ENCODE measurements around the gene CRB3.
"Not testable (repeated sequence)": the region's sequence is repeated elsewhere in the genome, so short reads cannot be mapped to it uniquely, and the experiment has no call there.

The CRB3 gene

GRCh38 chr19:6464070-6464873, at the start of gene CRB3:
CRB3 (plus strand) TSS chr19:6464271; CDS start chr19:6464702, 431 bp downstream.
- DNase-seq (ENCODE audit: low spot score) = no peak

- no peak for DNase-seq (ENCODE audit: low spot score)
Measured at GRCh38 chr19:6414793-6415590, 49.1 kb upstream of the CRB3 start.

DNA sequence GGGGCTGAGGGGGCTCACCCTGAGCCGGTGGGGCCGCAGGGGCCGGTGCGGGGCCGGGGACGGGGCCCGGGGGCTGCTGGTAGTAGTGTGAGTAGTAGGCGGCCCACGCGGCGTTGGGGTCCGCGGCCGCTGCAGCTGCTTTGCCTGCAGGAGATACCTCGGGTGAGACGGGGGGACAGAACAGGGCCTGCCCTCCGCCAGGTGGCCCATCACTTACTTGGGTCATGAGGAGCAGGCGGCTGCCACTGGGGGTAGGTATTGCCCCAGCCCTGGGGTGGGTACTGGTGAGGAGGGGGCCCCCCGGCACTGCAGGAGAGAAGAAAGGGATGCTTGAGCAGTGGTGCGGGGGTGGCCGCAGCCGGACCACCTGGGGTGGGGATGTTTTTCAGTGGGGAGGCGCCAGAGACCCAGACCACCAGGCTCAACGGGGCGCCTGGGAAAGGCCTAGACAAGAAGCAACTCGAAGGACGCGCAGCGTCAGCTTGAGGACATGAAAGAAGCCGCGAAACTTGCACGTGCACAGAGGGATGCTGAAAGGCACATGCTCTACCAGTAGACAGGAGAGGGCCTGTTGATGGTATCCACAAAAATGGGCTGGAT, 48.4 kb upstream of the CRB3 start:
- DNase-seq (ENCODE audit: low spot score) = no peak

DNA sequence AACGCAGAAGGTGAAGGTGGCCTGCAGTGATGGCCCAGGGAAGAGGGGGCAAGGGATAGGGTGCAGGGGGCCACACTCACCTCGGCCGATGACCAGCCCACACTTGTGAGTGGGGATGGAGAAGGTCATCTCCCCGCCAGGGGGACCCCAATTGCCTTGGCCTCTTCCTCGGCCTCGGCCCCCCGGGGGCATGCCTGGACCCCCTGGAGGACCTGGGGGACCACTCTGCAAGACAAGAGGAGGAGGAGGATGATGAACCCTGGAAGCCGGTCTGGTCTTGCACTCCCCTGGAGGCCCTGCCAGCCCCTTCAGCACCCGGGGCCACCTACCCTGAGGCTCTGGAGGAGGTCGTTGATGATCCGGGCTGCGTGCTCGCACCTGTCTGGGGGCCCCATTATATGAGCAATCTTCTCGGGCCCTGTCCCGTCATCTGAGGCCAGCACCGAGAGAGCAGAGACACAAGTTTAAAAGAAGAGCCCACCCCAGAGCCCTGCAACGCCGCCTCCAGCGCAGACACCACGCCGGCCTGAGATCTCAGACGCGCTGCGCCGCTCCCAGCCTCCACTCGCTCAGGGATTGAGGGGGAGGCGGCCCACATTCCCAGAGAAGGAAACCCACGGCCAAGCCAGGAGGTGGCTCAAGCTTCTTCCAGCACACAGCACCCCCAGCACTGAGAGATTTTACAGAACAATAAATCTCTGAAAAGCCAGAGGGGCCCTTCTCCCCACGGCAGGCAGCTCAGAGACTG, 47.2 kb upstream of the CRB3 start:
- no peak for DNase-seq (ENCODE audit: low spot score)

DNA sequence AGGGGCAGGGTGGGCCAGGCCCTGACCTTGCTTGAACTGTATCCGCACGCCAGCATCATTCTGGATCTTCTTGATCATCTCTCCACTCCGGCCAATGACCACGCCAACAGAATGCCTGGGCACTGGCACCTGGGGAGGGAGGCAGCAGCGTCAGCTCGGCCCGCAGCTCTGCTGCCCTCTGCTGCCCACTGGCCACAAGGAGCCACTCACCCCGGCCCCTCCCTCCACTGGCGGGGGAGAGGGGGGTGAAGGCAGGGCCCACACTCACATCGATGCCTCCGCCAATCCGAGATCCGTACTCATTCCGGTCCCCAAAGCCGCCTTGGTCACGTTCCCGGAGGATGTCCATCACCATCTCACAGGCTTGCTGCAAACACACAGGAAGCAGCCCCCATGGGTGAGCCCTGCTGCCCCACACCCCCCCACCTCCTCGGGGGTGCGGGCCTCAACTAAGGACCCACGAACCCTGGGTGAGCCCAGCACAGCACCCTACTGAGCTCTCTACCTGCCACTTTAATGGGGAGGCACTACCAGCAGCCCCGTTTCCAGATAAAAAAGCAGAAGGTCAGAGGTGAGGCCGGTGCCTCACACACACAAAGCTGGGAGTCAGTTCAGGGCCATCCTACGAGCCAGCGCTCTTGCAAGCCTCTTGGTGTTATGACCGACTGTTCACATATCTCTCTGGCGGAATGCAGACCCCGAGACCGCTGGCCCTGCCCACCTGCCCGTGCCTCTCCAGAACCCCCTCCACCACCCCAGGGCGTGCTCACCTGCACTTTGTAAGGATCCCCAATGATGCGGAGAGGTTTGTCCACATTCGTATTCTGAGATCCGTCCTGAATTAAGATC, 46.1 kb upstream of the CRB3 start:
- DNase-seq (ENCODE audit: low spot score) = peak; percentile 40

- DNase-seq (ENCODE audit: low spot score) = no peak
Measured at GRCh38 chr19:6418562-6418932, 45.5 kb upstream of the CRB3 start.

- no peak for DNase-seq (ENCODE audit: low spot score)
Measured at GRCh38 chr19:6421075-6422014, 42.7 kb upstream of the CRB3 start.

- DNase-seq (ENCODE audit: low spot score) = peak; percentile 24
Measured at GRCh38 chr19:6423499-6424194, 40.4 kb upstream of the CRB3 start.

DNA sequence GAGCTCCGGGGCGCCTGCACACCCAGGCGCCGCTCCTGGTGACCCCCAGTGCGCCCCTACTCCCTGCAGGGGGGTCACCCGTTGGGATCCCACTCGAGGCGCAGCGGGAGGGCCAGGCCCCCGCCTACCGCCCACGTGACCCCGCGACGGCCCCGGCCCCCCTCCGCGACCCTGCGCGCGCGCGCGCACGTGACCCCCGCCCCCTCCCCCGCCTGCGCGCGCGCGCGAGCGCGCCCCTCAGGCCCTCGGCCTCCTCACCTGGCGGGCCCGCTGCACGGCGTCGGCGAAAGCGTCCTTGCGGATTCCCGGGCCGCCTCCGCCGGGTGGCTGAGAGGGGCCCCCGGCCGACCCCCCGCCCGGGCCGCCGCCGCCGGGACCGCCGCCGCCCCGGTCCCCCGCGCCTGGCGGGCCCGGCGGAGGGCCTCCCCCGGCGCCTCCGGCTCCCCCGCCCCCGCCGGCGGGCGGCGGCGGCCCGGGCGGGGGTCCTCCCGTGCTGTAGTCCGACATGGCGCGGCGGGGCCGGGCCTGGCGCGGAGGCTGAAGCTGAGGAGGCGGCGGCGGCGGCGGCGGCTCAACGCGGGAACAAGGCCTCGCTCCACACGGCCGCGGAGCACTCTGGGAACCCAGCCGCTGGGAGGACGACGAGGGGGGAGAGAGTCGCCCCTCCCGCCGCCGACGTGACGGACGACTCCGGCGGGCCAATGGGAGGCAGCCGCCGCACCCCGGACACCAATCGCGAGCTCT, 39.7 kb upstream of the CRB3 start, which contains the start of gene KHSRP:
Gene KHSRP (minus strand): TSS at position 617 of the 744 bp plus-strand sequence. CDS start 110 bp downstream, at position 507.
- DNase-seq (ENCODE audit: low spot score) = no peak

DNA sequence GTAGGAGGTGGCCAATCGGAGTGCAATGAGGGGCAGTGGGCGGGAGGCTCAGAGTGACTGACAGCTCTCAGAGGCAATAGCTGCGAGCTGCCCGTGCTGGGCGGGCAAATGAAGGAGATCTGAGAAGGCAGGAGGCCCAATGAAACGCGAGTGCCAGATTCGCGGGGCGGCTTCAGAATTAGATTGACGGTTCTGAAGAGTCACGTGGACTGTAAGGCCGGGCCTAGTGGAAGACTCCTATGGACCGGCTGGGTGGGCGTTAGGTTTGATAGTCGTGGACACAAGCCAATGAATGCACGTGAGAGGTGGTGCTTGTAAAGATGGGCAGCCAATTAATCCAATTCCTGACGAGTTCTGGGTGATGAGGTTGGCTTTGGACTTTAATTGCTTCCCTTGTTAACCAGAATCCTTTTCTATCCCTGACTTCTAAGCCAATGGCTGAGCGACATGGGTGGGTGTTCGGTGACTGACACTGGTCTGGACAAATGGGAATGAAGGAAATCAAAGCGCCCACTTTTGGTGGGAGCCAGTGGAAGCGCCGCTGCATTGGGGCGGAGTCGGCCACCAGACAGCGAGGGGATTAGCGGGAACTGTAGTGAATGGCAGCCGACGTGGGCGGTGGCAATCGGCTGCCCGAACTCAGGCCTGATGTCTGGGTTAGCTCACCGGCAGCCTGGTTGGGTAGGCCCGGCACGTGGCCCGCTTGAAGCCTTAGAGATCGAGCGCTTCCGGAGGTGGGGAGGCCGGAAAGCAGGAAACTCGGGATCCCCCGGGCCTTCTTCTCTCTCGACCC, 38.9 kb upstream of the CRB3 start:
- DNase-seq (ENCODE audit: low spot score) = peak; percentile 100

DNA sequence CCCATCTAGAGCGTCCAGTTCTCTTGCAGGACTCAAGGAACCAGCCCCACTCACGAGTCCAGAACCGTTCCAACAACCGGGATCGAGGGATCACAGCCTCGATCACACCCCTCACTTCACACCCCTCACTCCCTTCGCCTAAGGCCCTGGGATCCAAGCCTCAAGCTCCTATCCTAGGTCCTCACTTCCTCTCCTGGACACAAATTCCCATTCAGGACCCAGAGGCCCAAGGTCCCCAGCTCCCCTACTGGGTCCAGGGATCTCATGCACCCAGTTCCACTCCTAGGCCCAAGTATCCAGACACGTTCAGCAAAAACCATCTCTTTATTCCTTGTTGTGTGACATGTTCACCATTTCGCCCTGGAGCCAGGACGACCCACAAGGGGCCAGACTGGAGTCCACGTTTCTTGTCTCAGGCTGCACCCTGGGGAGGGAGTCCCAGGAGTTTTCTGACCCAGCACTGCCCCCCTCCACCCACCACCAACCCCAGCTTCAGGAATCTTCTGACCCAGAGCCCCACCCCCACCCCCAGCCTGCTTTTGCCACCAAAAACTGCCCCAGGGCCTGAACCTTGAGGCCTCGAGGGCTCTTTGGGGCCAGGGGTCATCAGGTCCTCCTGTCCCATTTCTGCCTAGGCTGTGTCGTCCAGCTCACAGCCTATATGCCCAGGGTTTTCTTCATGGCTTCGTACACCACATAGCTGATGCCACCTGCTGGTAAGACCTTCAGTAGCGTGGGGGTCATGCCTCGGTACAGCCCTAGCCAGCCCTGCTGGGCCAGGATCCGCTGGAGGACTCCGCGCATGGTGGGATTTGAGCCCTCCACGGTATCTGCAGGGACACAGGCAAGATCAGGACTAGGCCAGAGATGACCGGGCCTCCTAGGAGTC, 38.1 kb upstream of the CRB3 start:
- no peak for DNase-seq (ENCODE audit: low spot score)

GRCh38 chr19:6427131-6427530, 36.9 kb upstream of the CRB3 start:
- DNase-seq (ENCODE audit: low spot score) = no peak

DNA sequence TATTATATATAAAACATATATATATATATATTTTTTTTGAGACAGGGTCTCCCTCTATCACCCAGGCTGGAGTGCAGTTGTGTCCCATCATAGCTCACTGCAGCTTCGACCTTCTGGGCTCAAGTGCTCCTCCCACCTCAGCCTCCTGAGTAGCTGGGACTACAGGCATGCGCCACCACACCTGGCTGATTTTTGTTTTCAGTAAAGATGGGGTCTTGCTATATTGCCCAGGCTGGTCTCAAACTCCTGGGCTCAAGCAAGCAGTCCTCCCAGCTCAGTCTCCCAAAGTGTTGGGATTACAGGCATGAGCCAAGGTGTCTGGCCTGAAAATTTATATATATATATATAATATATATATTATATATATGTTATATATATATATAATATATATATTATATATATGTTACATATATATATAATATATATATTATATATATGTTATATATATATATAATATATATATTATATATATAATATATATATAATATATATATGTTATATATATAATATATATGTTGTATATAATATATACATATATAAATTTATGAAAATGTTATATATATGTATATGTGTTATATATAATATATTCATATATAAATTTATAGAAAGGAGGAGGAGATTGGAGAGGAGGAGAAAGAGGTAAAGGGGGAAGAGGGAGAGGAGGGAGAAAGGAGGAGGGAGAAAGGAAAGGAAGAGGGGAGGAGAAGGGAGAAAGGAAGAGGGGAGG, 35.2 kb upstream of the CRB3 start:
- DNase-seq (ENCODE audit: low spot score) = not testable (repeated sequence)

DNA sequence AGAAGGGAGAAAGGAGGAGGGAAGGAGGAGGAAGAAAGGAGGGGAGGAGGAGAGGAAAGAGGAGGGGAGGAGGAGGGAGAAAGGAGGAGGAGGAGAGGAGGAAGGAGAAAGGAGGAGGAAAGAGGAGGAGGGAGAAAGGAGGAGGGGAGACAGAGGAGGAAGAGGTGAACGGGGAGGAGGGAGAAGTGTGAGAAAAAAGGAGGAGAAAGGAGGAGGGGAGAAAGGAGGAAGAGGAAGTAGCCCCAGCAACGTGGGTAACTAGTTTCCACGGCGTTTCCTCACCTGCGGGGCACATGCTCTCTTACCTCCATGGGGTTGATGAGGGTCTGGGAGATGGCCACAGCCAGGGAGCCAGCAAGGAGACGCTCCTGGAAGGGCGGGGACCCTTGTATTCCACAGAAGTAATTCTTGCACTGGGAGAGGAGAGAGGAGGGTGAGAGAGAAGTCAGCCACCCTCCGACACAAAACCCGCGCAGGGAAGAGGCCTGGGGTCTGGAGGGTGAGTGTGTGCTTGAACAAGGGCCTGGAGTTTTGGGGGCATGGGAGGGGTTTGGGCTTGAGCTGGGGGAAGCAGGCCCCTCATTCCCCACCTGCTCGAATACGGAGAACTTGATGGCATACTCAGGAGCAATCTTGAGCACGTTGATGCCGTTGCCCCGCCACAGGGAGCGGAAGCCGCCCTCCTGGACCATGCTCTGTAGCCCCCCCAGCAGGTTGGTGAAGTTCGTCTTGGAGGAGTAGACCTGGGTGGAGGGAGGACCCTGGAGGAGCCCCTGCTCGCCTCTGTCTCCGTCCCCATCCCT, 34.5 kb upstream of the CRB3 start:
- DNase-seq (ENCODE audit: low spot score) = no peak

DNA sequence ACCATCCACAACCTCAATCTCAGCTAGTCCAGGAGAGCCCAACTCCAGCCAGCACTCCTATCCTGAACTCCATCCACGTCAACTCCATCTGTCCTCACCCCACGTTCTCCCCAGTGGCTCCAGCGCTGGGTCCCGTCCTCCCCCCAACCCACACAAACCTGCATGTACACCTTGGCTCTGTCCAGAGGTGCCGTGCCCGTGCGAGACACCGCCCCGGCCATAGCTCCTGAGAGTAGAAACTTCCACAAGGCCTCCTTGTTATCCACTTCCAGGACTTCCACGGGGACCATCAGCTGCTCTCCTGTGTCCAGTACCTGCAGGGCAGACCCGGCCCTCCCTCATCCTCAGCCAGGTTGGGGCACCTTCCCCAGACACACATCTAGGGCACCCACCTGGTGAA, 32.2 kb upstream of the CRB3 start:
- DNase-seq (ENCODE audit: low spot score) = no peak

All from pons (tissue), 1 donor.